ENCODE results near the gene VAT1L.

DNA sequence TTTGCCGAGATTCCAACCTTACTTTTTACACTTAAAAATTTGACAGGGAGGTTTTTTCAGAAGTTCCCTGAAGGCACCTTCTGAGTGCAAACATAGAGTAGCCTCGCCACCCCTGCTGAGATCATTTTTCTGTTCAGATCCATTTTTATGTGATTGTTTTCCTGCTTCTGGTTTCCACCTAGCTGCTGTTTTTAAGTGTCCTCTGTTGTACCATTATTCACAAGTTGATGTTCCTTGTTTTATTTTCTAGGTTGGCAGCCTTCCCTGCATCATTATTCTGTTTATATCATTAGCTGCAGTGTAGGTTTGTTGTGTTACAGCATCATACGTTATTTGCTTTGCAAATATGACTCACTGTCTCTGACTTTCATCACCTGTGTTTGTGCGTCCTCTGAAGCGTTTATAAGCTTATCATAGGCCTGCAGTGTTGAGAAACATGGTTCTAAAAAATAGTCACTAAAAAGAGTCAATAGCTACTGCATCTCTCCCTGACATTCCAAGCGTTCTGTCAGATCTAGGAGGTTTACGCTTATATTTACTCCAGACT is 117.1 kb downstream of the VAT1L start:
- TF ChIP-seq POLR2A (IDR thresholded peaks at IDR 0.05; ENCODE audit: low read depth, low read length) (no peak), POLR2AphosphoS5 (IDR thresholded peaks at IDR 0.05; ENCODE audit: low read depth, low read length) (no peak), TAF1 (IDR thresholded peaks at IDR 0.05; ENCODE audit: borderline replicate concordance, low read depth, low read length) (no peak)

Data from GM12892 (cell line).